ENCODE data around the gene DNAL1.
"Not testable (repeated sequence)": the region's sequence is repeated elsewhere in the genome, so short reads cannot be mapped to it uniquely, and the experiment has no call there.

Gene DNAL1

DNA sequence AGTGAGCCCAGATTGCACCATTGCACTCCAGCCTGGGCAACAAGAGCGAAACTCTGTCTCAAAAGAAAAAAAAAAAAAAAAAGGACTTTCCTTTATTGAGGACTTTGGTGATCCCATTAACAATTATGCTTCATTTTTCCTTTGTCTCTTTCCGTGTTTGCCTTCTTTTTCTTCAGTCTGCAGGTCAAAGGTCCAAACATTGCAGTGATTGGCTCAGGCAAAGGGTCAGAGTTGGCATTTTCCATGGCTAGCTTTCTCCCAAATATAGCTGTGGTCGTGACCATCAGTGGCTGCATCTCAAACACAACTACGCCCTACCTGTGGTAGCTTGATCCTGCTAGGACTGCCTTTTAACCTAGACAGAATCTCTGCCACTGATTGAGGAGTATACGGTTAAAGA is 7.0 kb upstream of the DNAL1 start:
- TF ChIP-seq, protein P1, sequence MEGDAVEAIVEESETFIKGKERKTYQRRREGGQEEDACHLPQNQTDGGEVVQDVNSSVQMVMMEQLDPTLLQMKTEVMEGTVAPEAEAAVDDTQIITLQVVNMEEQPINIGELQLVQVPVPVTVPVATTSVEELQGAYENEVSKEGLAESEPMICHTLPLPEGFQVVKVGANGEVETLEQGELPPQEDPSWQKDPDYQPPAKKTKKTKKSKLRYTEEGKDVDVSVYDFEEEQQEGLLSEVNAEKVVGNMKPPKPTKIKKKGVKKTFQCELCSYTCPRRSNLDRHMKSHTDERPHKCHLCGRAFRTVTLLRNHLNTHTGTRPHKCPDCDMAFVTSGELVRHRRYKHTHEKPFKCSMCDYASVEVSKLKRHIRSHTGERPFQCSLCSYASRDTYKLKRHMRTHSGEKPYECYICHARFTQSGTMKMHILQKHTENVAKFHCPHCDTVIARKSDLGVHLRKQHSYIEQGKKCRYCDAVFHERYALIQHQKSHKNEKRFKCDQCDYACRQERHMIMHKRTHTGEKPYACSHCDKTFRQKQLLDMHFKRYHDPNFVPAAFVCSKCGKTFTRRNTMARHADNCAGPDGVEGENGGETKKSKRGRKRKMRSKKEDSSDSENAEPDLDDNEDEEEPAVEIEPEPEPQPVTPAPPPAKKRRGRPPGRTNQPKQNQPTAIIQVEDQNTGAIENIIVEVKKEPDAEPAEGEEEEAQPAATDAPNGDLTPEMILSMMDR (IDR thresholded peaks at IDR 0.05; ENCODE audit: low read depth, low read length), result no peak
- no peak for DNase-seq (ENCODE audit: low read depth in 2 of 2)
- no peak overlapping the region for H3K4me3 ChIP-seq (replicated peaks in 1 of 2; ENCODE audit: low read depth in 2 of 2, low read length in 2 of 2)

DNA sequence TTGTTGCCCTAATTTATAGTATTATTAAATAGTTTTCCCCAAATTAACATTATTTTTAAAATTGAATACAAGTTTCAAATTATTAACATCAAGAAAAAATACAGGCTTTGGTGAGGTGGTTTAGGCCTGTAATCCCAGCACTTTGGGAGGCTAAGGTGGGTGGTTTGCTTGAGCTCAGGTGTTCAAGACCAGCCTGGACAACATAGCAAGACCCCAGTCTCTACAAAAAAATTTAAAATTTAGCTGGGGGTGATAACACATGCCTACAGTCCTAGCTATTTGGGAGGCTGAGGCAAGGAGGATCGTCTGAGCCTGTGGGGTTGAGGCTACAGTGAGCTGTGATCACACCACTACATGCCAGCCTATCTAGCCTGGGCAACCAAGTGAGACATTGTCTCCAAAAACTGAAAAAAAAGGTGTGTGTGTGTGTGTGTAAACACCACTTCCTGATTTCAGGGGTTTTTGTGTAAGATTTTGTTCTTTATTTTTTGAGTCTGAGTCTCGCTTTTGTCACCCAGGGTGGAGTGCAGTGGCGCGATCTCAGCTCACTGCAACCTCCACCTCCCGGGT is 3.9 kb upstream of the DNAL1 start:
- TF ChIP-seq, protein P1 (IDR thresholded peaks at IDR 0.05; ENCODE audit: low read depth, low read length), result no peak
- DNase-seq (ENCODE audit: low read depth in 2 of 2), result no peak
- H3K4me3 ChIP-seq (replicated peaks in 1 of 2; ENCODE audit: low read depth in 2 of 2, low read length in 2 of 2), result no peak overlapping the region

DNA sequence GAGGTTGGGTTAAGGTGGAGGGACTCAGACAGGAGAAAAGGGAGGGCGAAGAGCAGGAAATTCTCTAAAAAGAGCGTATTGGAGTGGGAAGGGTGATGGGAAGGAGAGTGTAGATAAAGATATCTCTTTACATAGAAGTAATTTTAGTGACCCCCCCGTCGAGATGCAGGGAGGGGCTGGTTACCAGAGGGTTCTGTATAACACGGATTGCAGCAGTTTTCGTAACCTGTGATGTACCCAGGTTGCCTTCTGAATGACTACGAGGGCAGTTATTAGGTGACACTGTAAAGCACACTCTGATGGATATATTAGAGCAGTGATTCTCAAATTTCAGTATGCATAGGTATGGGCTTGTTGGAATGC is 443 bp downstream of the DNAL1 start:
- H3K4me3 ChIP-seq (replicated peaks in 1 of 2; ENCODE audit: low read depth in 2 of 2, low read length in 2 of 2), result peak overlapping the region; percentile 87 to 95
- no peak for DNase-seq (ENCODE audit: low read depth in 2 of 2)
- TF ChIP-seq, protein P1 (IDR thresholded peaks at IDR 0.05; ENCODE audit: low read depth, low read length), result no peak

DNA sequence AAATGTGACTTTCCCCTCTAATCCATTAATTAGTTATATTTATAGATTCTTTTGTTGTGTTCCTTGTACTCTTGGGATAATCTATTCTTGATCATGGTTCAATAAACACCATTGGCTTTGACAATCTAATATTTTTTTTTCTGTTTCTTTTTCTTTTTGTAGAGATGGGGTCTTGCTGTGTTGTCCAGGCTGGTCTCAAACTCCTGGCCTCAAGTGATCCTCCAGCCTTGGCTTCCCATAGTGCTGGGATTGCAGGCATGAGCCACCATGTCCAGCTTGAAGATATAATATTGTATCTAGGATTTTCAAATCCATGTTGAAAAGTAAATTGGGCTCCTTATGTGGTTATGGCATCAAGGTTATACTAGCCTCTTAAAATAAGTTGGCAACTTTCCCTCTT is 6.2 kb downstream of the DNAL1 start:
- no peak overlapping the region for H3K4me3 ChIP-seq (replicated peaks in 1 of 2; ENCODE audit: low read depth in 2 of 2, low read length in 2 of 2)
- TF ChIP-seq, protein P1 (IDR thresholded peaks at IDR 0.05; ENCODE audit: low read depth, low read length), result no peak
- DNase-seq (ENCODE audit: low read depth in 2 of 2), result no peak

DNA sequence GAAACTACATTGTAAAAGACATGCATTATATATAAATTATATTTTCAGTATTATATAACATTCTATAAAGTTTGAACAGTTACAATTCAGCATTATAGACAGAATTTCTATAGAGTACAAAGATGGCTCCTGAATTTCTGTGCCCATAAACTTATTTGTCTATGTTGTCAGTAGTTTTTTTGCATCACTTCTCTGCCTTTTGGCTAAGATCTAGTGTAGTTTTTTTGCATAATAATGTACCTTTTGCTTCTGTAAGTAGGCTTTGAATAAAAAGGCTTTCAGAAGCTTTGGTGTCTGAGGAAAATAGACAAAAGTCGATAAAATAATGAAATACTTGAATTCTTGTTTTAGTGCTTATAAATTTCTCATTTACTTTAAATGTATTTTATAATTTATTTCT is 11.1 kb downstream of the DNAL1 start:
- H3K4me3 ChIP-seq (replicated peaks in 1 of 2; ENCODE audit: low read depth in 2 of 2, low read length in 2 of 2), result no peak overlapping the region
- no peak for DNase-seq (ENCODE audit: low read depth in 2 of 2)
- TF ChIP-seq, protein P1 (IDR thresholded peaks at IDR 0.05; ENCODE audit: low read depth, low read length), result no peak

DNA sequence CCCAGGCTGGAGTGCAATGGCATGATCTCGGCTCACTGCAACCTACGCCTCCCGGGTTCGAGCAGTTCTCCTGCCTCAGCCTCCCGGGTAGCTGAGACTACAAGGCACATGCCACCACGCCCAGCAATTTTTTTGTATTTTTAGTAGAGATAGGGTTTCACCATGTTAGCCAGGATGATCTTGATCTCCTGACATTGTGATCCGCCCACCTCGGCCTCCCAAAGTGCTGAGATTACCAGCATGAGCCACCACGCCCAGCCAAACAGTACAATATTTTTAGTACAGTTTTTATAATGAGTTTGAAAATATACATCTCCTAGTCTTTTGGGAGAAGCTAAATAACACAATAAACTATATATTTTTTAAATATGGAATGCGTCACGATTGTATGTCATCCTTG is 14.4 kb downstream of the DNAL1 start:
- H3K4me3 ChIP-seq (replicated peaks in 1 of 2; ENCODE audit: low read depth in 2 of 2, low read length in 2 of 2); DNase-seq (ENCODE audit: low read depth in 2 of 2): not testable (repeated sequence)

DNA sequence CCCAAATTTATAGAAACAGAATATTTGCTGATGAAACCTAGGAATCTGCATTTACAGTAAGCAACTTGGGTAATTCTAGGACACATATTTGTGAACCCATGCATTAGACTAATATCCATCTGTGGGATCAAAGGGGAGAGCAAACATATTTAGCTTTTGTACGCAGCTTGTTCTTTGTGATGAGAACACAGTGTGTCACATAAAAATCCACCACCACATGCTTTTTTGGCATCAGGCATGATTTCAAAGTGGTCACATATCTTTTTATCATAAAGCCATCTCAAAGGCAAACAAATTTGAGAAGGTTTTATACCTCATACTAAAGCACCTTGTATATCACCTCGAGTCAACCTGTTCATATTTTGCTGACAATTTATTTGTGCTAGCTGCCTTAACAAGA is 15.7 kb downstream of the DNAL1 start:
- TF ChIP-seq, protein P1 (IDR thresholded peaks at IDR 0.05; ENCODE audit: low read depth, low read length), result no peak
- H3K4me3 ChIP-seq (replicated peaks in 1 of 2; ENCODE audit: low read depth in 2 of 2, low read length in 2 of 2), result no peak overlapping the region
- DNase-seq (ENCODE audit: low read depth in 2 of 2), result no peak

Measured in cardiac fibroblast (primary cell).